H1 (cell line): Measurements from ENCODE around the gene SIX6. TPM values are rescaled to one million over a fixed set of nuclear protein-coding genes. Genes with fewer than 3 reads are reported as not detected.

Experiments used
- CTCF ChIA-PET: fragments of 300-600 bp; sonication (Branson Sonifier 250); formaldehyde crosslinking; loops from one replicate; lab custom pipeline; 2021; ENCODE audit not compliant: partially characterized antibody; lab: Charles Lee
- POLR2A ChIA-PET: fragments of 300-600 bp; sonication (Branson Sonifier 250); formaldehyde crosslinking; loops from one replicate; lab custom pipeline; 2021; ENCODE audit warnings: inconsistent platforms; ENCODE audit not compliant: partially characterized antibody; lab: Charles Lee
- DNase-seq, 2 experiments: peaks; one replicate each; pipeline versions ENCODE4 v3.0.0 to v3.0.0-alpha.2; 2010 to 2022; ENCODE audit warnings: low spot score in 2 of 2, low read depth in 1 of 2, mixed read lengths in 1 of 2
- FAIRE-seq: peaks from 2 replicates; lab custom pipeline; 2011; peaks lifted over from hg19 to GRCh38; lab: Jason Lieb, UNC
- H2AFZ ChIP-seq: 2 replicates; pipeline ENCODE4 v1.8.1; 2012; ENCODE audit warnings: low read length, inconsistent platforms
- H2AK5ac ChIP-seq: 2 replicates; pipeline ENCODE4 v1.6.1; 2013; ENCODE audit warnings: low read depth, low read length
- H2BK120ac ChIP-seq: replicated peaks from 2 replicates; pipeline ENCODE3; 2013; ENCODE audit warnings: low read depth, low read length, inconsistent platforms
- H2BK12ac ChIP-seq: 2 replicates; pipeline ENCODE4 v1.6.1; 2013; ENCODE audit warnings: low read depth, low read length
- H2BK15ac ChIP-seq: 2 replicates; pipeline ENCODE4 v1.6.1; 2013; ENCODE audit warnings: low read length
- H2BK20ac ChIP-seq: 2 replicates; pipeline ENCODE4 v1.6.1; 2013; ENCODE audit warnings: low read length
- H2BK5ac ChIP-seq: 2 replicates; pipeline ENCODE4 v1.6.1; 2013; ENCODE audit warnings: low read depth, low read length
- H3K14ac ChIP-seq: 2 replicates; pipeline ENCODE4 v1.6.1; 2013; ENCODE audit warnings: inconsistent platforms; ENCODE audit not compliant: insufficient read length
- H3K18ac ChIP-seq: 2 replicates; pipeline ENCODE4 v1.6.1; 2013; ENCODE audit warnings: low read length; ENCODE audit errors: extremely low read depth
- H3K23ac ChIP-seq: 2 replicates; pipeline ENCODE4 v1.6.1; 2013; ENCODE audit warnings: inconsistent platforms; ENCODE audit not compliant: insufficient read length
- H3K23me2 ChIP-seq: 2 replicates; pipeline ENCODE4 v1.6.1; 2013; ENCODE audit warnings: low read depth, low read length
- H3K27ac ChIP-seq: 2 replicates; pipeline ENCODE4 v1.6.1; 2011; ENCODE audit warnings: low read depth, low read length, inconsistent platforms
- H3K27me3 ChIP-seq, 4 experiments: replicated peaks in 1 of 4; 1 replicate in 1 of 4; 2 replicates in 3 of 4; pipeline versions ENCODE4 v1.6.1 to v1.8.1; 2011 to 2013; ENCODE audit warnings: low read length in 3 of 4, mild to moderate bottlenecking in 3 of 4, inconsistent platforms in 2 of 4, mixed read lengths in 2 of 4, moderate library complexity in 1 of 4; ENCODE audit not compliant: control insufficient read depth in 3 of 4, insufficient read depth in 3 of 4; ENCODE audit errors: extremely low read depth in 1 of 4
- H3K36me3 ChIP-seq, 4 experiments: 2 replicates each; pipeline versions ENCODE4 v1.6.1 to v1.8.1; 2011 to 2013; ENCODE audit warnings: mild to moderate bottlenecking in 4 of 4, low read length in 3 of 4, moderate library complexity in 2 of 4, control low read depth in 1 of 4, inconsistent platforms in 1 of 4; ENCODE audit not compliant: insufficient read depth in 4 of 4, control insufficient read depth in 2 of 4
- H3K4ac ChIP-seq: replicated peaks from 2 replicates; pipeline ENCODE3; 2013; ENCODE audit warnings: low read length, low read depth, mixed read lengths, inconsistent platforms; ENCODE audit not compliant: insufficient read length
- H3K4me1 ChIP-seq, 4 experiments: replicated peaks in 1 of 4; 1 replicate in 1 of 4; 2 replicates in 3 of 4; pipeline versions ENCODE4 v1.6.1 to v1.8.1; 2011 to 2013; ENCODE audit warnings: low read length in 3 of 4, inconsistent platforms in 2 of 4, mixed read lengths in 1 of 4; ENCODE audit not compliant: insufficient read depth in 4 of 4, control insufficient read depth in 3 of 4
- H3K4me2 ChIP-seq, 2 experiments: 2 replicates each; pipeline versions ENCODE4 v1.6.1 to v1.8.1; 2011 to 2013; ENCODE audit warnings: low read depth in 2 of 2, low read length in 2 of 2, control low read depth in 1 of 2, inconsistent platforms in 1 of 2, mild to moderate bottlenecking in 1 of 2; ENCODE audit not compliant: insufficient read depth in 1 of 2
- H3K4me3 ChIP-seq, 4 experiments: fragments of 200-600, 300-600 bp in 1 of 4; sonication (generic), shearing (Covaris generic), sonication (Bioruptor Twin) in 1 of 4; 2 replicates each; pipeline versions ENCODE4 v1.5.1 to v1.8.1; 2011 to 2016; ENCODE audit warnings: low read length in 4 of 4, low read depth in 3 of 4, control low read depth in 2 of 4, inconsistent platforms in 2 of 4, mild to moderate bottlenecking in 2 of 4, mixed read lengths in 1 of 4, moderate library complexity in 1 of 4; ENCODE audit not compliant: insufficient read depth in 2 of 4; ENCODE audit errors: extremely low read depth in 1 of 4
- H3K56ac ChIP-seq: replicated peaks from 2 replicates; pipeline ENCODE3; 2013; ENCODE audit warnings: low read depth, mild to moderate bottlenecking, mixed read lengths, low read length, inconsistent platforms; ENCODE audit not compliant: insufficient read length
- H3K79me1 ChIP-seq: 2 replicates; pipeline ENCODE4 v1.6.1; 2013; ENCODE audit warnings: low read depth, low read length, control low read depth
- H3K79me2 ChIP-seq, 2 experiments: 2 replicates each; pipeline versions ENCODE4 v1.6.1 to v1.8.1; 2012 to 2013; ENCODE audit warnings: low read length in 2 of 2, mild to moderate bottlenecking in 2 of 2, inconsistent platforms in 1 of 2; ENCODE audit not compliant: insufficient read depth in 2 of 2, control insufficient read depth in 1 of 2
- H3K9ac ChIP-seq, 4 experiments: replicated peaks in 1 of 4; 1 replicate in 1 of 4; 2 replicates in 3 of 4; pipeline versions ENCODE4 v1.6.1 to v1.8.1; 2011 to 2013; ENCODE audit warnings: low read depth in 3 of 4, low read length in 3 of 4, control low read depth in 2 of 4, mild to moderate bottlenecking in 2 of 4, moderate library complexity in 2 of 4, inconsistent platforms in 1 of 4; ENCODE audit errors: extremely low read depth in 1 of 4
- H3K9me3 ChIP-seq, 2 experiments: 2 replicates each; pipeline versions ENCODE4 v1.6.1 to v1.8.1; 2012 to 2013; ENCODE audit warnings: mild to moderate bottlenecking in 2 of 2, moderate library complexity in 2 of 2, control low read depth in 1 of 2, inconsistent platforms in 1 of 2, low read depth in 1 of 2, low read length in 1 of 2, mixed read lengths in 1 of 2; ENCODE audit not compliant: insufficient read depth in 2 of 2
- H4K20me1 ChIP-seq, 2 experiments: replicated peaks in 1 of 2; 2 replicates each; pipeline versions ENCODE3 to v1.8.1; 2011 to 2013; ENCODE audit warnings: inconsistent platforms in 2 of 2, low read length in 2 of 2, mild to moderate bottlenecking in 1 of 2; ENCODE audit not compliant: insufficient read depth in 2 of 2, control insufficient read depth in 1 of 2
- H4K5ac ChIP-seq: 2 replicates; pipeline ENCODE4 v1.6.1; 2013; ENCODE audit warnings: low read length, low read depth, mixed read lengths, inconsistent platforms; ENCODE audit not compliant: insufficient read length
- H4K8ac ChIP-seq: 2 replicates; pipeline ENCODE4 v1.8.0; 2013; ENCODE audit warnings: mild to moderate bottlenecking, moderate library complexity, low read length, inconsistent platforms; ENCODE audit not compliant: insufficient read depth; ENCODE audit errors: extremely low read depth
- H4K91ac ChIP-seq: replicated peaks from 2 replicates; pipeline ENCODE3; 2013; ENCODE audit warnings: low read length, mixed read lengths, inconsistent platforms; ENCODE audit not compliant: insufficient read length
- CTBP2 ChIP-seq: IDR thresholded peaks from 2 replicates; pipeline ENCODE4 v1.7.0; 2011; ENCODE audit warnings: borderline replicate concordance, mild to moderate bottlenecking, moderate library complexity, mixed read lengths, low read length; ENCODE audit not compliant: insufficient read depth, insufficient read length
- E2F6 ChIP-seq: IDR thresholded peaks from 2 replicates; pipeline ENCODE4 v1.6.1; 2012; ENCODE audit warnings: inconsistent platforms
- HDAC2 ChIP-seq, 2 experiments: fragments of 300-600 bp in 1 of 2; sonication (generic) in 1 of 2; IDR thresholded peaks; 2 replicates each; pipeline ENCODE4 v1.6.1; 2011 to 2012; ENCODE audit warnings: low read depth in 2 of 2, low read length in 2 of 2, mild to moderate bottlenecking in 2 of 2, moderate library complexity in 2 of 2, borderline replicate concordance in 1 of 2, inconsistent platforms in 1 of 2
- KDM4A ChIP-seq: IDR thresholded peaks from one replicate; pipeline ENCODE4 v1.7.1; 2012; ENCODE audit warnings: low read depth, mild to moderate bottlenecking, moderate library complexity, low read length, inconsistent platforms; ENCODE audit not compliant: severe bottlenecking
- NRF1 ChIP-seq: IDR thresholded peaks from 2 replicates; pipeline ENCODE4 v1.6.1; 2011; ENCODE audit warnings: mild to moderate bottlenecking, low read depth, low read length, improper control_type of control experiment
- POU5F1 ChIP-seq: IDR thresholded peaks from 2 replicates; pipeline ENCODE4 v1.6.1; 2011; ENCODE audit warnings: low read depth, mild to moderate bottlenecking, low read length, moderate library complexity
- RFX5 ChIP-seq: IDR thresholded peaks from 2 replicates; pipeline ENCODE4 v1.6.1; 2011; ENCODE audit warnings: low read depth, low read length, improper control_type of control experiment, borderline replicate concordance
- SIN3A ChIP-seq, 2 experiments: IDR thresholded peaks in 1 of 2; conservative IDR thresholded peaks in 1 of 2; 2 replicates each; pipeline ENCODE4 v1.6.1; 2011 to 2012; ENCODE audit warnings: low read length in 2 of 2, improper control_type of control experiment in 1 of 2, low read depth in 1 of 2, mild to moderate bottlenecking in 1 of 2
- SIX5 ChIP-seq: IDR thresholded peaks from 2 replicates; pipeline ENCODE4 v1.6.1; 2011; ENCODE audit warnings: mild to moderate bottlenecking, low read depth, low read length
- WGBS, 2 experiments: shearing (Covaris generic) in 1 of 2; methylation state at CpG; one replicate each; pipeline versions ENCODE4 v1.1.6 to v1.1.7; 2013 to 2015; ENCODE audit warnings: low lambda C conversion rate in 2 of 2, mixed read lengths in 2 of 2, inconsistent platforms in 1 of 2, low coverage in 1 of 2, missing lambda C conversion rate in 1 of 2; ENCODE audit not compliant: insufficient replicate concordance in 2 of 2, insufficient coverage in 1 of 2, insufficient read length in 1 of 2; ENCODE audit errors: extremely low coverage in 1 of 2, missing lambda C conversion rate in 1 of 2; 5-methylcytosine and 5-hydroxymethylcytosine counted together
- polyA plus RNA-seq, 7 experiments: library from polyadenylated mRNA; depleted of rRNA in 3 of 7; stranded (reverse) in 5 of 7; unstranded in 2 of 7; fragments of >200 nt in 5 of 7; fragments of 200-250 nt in 2 of 7; gene quantifications; 1 replicate in 5 of 7; 2 replicates in 1 of 7; 4 replicates in 1 of 7; pipeline versions ENCODE4 v1.2.1 to v1.2.3, GENCODE V29; 2011 to 2013; ENCODE audit warnings: missing spikeins in 2 of 7, mixed read lengths in 2 of 7
- total RNA-seq: library from RNA; stranded (reverse); fragmentation: NEBNext Ultra II Directional; extraction: Animal tissue kit (Norgen Biotek cat#: 25700); gene quantifications from 2 replicates; pipeline ENCODE4 v1.2.1, GENCODE V29; 2021

Gene SIX6
- total and polyA plus RNA-seq, 2 of the 8 experiments (the other 6 are each of a cell fraction or from before 2014, with no cell fraction given) = 0.03 TPM; not detected in 1

- H3K9me3 ChIP-seq = no peaks in the 10 kb centered on the region
- peak overlapping the region; percentile 20; the same call in 1 of the 2 replicates for H2BK5ac ChIP-seq
- no peak overlapping the region for H4K5ac ChIP-seq
- H3K27ac ChIP-seq = no peak overlapping the region
- ChIA-PET CTCF (interaction anchor here (0.7 to 2.8 kb wide), 17 partner anchors 8 to 728 kb away, joined by 3 to 14 read pairs (median 4); no protein-coding TSS in a partner anchor), POLR2A (interaction anchor here (0.6 to 1.6 kb wide), 7 partner anchors 9 to 331 kb away, joined by 3 to 5 read pairs (median 4); no protein-coding TSS in a partner anchor)
- H3K9ac ChIP-seq = peak overlapping the region in 2 of 4 experiments; percentile 32 to 39; a peak in 4 of 7 replicates
- H3K4ac ChIP-seq = no peak overlapping the region
- H3K56ac ChIP-seq = no peak overlapping the region
- H3K23me2 ChIP-seq = peaks cover 14% of the 10 kb centered on the region
- H3K14ac ChIP-seq = no peak overlapping the region
- H2BK15ac ChIP-seq = 0 out of 2 replicates have a peak overlapping the region, but pooled peaks have one; percentile 65
- no peaks in the 10 kb centered on the region for H3K36me3 ChIP-seq
- H4K8ac ChIP-seq = no peak overlapping the region; the same call in 1 of the 2 replicates
- H3K27me3 ChIP-seq = peaks cover 38 to 68% (median 60%) of the 10 kb centered on the region in 4 experiments
- H4K91ac ChIP-seq = peak overlapping the region; percentile 72
- no peak overlapping the region for H2BK12ac ChIP-seq
- FAIRE-seq = no peak
- no peak overlapping the region for H2BK120ac ChIP-seq
- no peaks in the 10 kb centered on the region for H3K79me1 ChIP-seq
- DNase-seq = peak in 1 of 2 experiments; percentile 80
- no peak overlapping the region for H2AK5ac ChIP-seq
- H3K4me2 ChIP-seq = peak overlapping the region; percentile 74 to 93
- no peaks in the 10 kb centered on the region for H3K79me2 ChIP-seq
- peaks cover 0 to 6% of the 10 kb centered on the region in 2 experiments for H4K20me1 ChIP-seq
- peak overlapping the region; percentile 35 to 71 (median 45) for H3K4me3 ChIP-seq
- H3K23ac ChIP-seq = no peak overlapping the region
- 2% methylated on average over 51 of the region's 66 CpGs; no CpG with 5 or more reads in 1 of the 2 experiments for WGBS, 2 experiments
- H3K4me1 ChIP-seq = peaks cover 4 to 15% (median 8%) of the 10 kb centered on the region in 4 experiments
- H2AFZ ChIP-seq = peak overlapping the region; percentile 57; the same call in 1 of the 2 replicates
- peak overlapping the region; percentile 69; the same call in 1 of the 2 replicates for H2BK20ac ChIP-seq
- peak overlapping the region; percentile 66; the same call in 1 of the 2 replicates for H3K18ac ChIP-seq
- no peak for TF ChIP-seq RFX5
- TF ChIP-seq CTBP2 = no peak
- TF ChIP-seq SIX5 = no peak
- no peak for TF ChIP-seq POU5F1
- TF ChIP-seq KDM4A = peak; percentile 98
- 0 out of 4 replicates have a peak, but pooled peaks of 1 of the 2 experiments have one; percentile 12 for TF ChIP-seq HDAC2 (IDR thresholded peaks at IDR 0.05; ENCODE audit: borderline replicate concordance in 1 of 2, low read depth in 2 of 2, low read length in 2 of 2)
- TF ChIP-seq E2F6 = peak; percentile 95
- TF ChIP-seq NRF1 = 0 out of 2 replicates have a peak, but pooled peaks have one; percentile 4
- TF ChIP-seq SIN3A (conservative IDR thresholded peaks at IDR 0.05 in 1 of 2, IDR thresholded peaks at IDR 0.05 in 1 of 2; ENCODE audit: low read depth in 1 of 2, low read length in 2 of 2) = peak in 1 of 2 experiments; percentile 48; a peak in 1 of 4 replicates
Measured at GRCh38 chr14:60515511-60516289, 6.8 kb downstream of the SIX6 start.
